HFFc6 (cell line): ENCODE data around the gene SERPINA3. TPM values are rescaled to one million over a fixed set of nuclear protein-coding genes. Genes with fewer than 3 reads are reported as not detected.

Source experiments
- DNase-seq: peaks from one replicate; pipeline ENCODE4 v3.0.0-alpha.2; 2018
- H3K27ac Mint-ChIP-seq: 2 replicates; pipeline ENCODE4 v1.8.0; 2020; ENCODE audit warnings: mild to moderate bottlenecking, mixed read lengths
- H3K27me3 Mint-ChIP-seq: 2 replicates; pipeline ENCODE4 v1.8.0; 2021; ENCODE audit warnings: mild to moderate bottlenecking, moderate library complexity, mixed read lengths; ENCODE audit not compliant: insufficient read depth
- H3K36me3 Mint-ChIP-seq: 2 replicates; pipeline ENCODE4 v1.8.0; 2021; ENCODE audit warnings: low read depth, mixed read lengths
- H3K4me1 Mint-ChIP-seq: 2 replicates; pipeline ENCODE4 v1.8.0; 2020; ENCODE audit warnings: low read depth, mixed read lengths
- H3K4me3 Mint-ChIP-seq: 2 replicates; pipeline ENCODE4 v1.8.0; 2020; ENCODE audit warnings: mild to moderate bottlenecking, moderate library complexity, mixed read lengths
- H3K9me3 Mint-ChIP-seq: 2 replicates; pipeline ENCODE4 v1.8.0; 2020; ENCODE audit warnings: mild to moderate bottlenecking, mixed read lengths
- total RNA-seq, 6 experiments: library from RNA; stranded (reverse); fragmentation: NEBNext Ultra II Directional; extraction: Animal tissue kit (Norgen Biotek cat#: 25700); gene quantifications; 2 replicates in 1 of 6; 3 replicates in 5 of 6; pipeline ENCODE4 v1.2.3, GENCODE V29; 2021
- TF ChIP-seq, protein P1 (sequence below): fragments of 200-600 bp; sonication (generic); IDR thresholded peaks from 2 replicates; pipeline ENCODE4 v1.5.0; 2021; ENCODE audit warnings: antibody characterized with exemption, mild to moderate bottlenecking

Gene SERPINA3
- total RNA-seq, 6 experiments from 2014 or later: not detected

DNA sequence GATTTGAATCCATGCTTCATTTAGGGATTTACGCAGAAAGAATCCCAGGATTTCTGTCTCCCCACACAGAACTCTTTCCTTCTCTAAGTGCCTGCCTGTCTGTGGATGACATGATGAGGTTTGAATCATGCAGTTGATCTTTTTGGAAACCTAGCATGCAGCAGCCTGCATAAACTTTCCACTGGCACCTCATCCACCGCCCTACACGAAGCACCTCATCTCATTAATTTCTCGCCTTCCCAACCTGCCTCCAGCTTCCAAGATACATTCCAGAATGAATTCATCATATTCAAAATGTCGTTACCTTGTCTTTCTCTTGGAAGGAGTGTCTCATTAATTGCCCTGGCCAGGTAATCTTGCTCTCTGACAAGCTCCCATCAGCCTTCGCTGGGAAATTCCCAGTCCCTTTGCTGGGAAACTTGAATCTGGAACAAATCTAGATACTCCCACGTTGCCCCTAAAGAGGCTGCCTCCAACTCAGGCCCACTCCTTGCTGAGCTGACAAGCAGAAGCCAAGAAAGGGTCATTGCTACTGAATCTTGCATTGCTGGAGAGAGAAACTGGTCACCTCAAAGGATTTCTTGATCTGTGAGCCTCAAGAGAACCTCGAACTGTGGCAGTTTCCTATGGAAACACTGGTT, 48.2 kb downstream of the SERPINA3 start:
- DNase-seq: no peak
- Mint-ChIP-seq H3K27me3 (no peaks in the 10 kb centered on the region; the same call in 1 of the 2 replicates), H3K4me1 (no peaks in the 10 kb centered on the region), H3K36me3 (peaks cover 5% of the 10 kb centered on the region; the same call in 1 of the 2 replicates), H3K4me3 (no peak overlapping the region), H3K9me3 (peaks cover 56% of the 10 kb centered on the region), H3K27ac (no peak overlapping the region)
- TF ChIP-seq, protein P1, sequence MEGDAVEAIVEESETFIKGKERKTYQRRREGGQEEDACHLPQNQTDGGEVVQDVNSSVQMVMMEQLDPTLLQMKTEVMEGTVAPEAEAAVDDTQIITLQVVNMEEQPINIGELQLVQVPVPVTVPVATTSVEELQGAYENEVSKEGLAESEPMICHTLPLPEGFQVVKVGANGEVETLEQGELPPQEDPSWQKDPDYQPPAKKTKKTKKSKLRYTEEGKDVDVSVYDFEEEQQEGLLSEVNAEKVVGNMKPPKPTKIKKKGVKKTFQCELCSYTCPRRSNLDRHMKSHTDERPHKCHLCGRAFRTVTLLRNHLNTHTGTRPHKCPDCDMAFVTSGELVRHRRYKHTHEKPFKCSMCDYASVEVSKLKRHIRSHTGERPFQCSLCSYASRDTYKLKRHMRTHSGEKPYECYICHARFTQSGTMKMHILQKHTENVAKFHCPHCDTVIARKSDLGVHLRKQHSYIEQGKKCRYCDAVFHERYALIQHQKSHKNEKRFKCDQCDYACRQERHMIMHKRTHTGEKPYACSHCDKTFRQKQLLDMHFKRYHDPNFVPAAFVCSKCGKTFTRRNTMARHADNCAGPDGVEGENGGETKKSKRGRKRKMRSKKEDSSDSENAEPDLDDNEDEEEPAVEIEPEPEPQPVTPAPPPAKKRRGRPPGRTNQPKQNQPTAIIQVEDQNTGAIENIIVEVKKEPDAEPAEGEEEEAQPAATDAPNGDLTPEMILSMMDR: no peak

DNA sequence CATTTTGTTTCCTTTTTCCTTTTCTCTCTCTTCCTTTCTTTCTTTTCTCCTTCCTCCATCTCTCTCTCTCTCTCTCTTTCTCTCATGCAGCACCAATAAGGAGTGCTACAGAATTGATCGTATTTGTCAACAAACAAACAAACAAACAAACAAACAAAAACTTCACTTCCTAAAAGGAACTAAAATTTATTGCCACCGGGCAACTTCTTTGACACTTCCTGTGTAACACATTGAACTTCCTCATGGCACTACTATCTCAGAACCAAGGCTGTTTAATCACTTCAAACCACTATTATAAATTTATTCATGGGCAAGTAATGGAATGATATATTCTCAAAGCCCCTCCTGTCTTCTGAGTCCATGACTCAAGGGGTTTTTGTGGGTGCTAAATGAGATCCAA, 51.3 kb downstream of the SERPINA3 start:
- H3K4me3 Mint-ChIP-seq: no peak overlapping the region
- no peaks in the 10 kb centered on the region for H3K4me1 Mint-ChIP-seq
- H3K9me3 Mint-ChIP-seq: peaks cover 54% of the 10 kb centered on the region
- 0 out of 2 replicates have a peak, but pooled peaks cover 5% of the 10 kb centered on the region for H3K36me3 Mint-ChIP-seq
- H3K27me3 Mint-ChIP-seq: no peaks in the 10 kb centered on the region
- H3K27ac Mint-ChIP-seq: no peak overlapping the region
- no peak for DNase-seq
- TF ChIP-seq, protein P1: no peak

- DNase-seq: no peak
- H3K9me3 Mint-ChIP-seq: peaks cover 50% of the 10 kb centered on the region
- no peak overlapping the region for H3K4me3 Mint-ChIP-seq
- 0 out of 2 replicates have a peak, but pooled peaks cover 5% of the 10 kb centered on the region for H3K36me3 Mint-ChIP-seq
- H3K27me3 Mint-ChIP-seq: no peaks in the 10 kb centered on the region
- H3K27ac Mint-ChIP-seq: no peak overlapping the region
- H3K4me1 Mint-ChIP-seq: no peaks in the 10 kb centered on the region
- TF ChIP-seq, protein P1: no peak
These were observed 51.9 kb downstream of the SERPINA3 start for GRCh38 chr14:94663965-94664704.

GRCh38 chr14:94665121-94665520, 52.9 kb downstream of the SERPINA3 start:
- TF ChIP-seq, protein P1: no peak
- H3K27ac Mint-ChIP-seq: no peak overlapping the region
- DNase-seq: no peak
- H3K27me3 Mint-ChIP-seq: no peaks in the 10 kb centered on the region
- H3K4me1 Mint-ChIP-seq: no peaks in the 10 kb centered on the region
- H3K4me3 Mint-ChIP-seq: no peak overlapping the region
- H3K9me3 Mint-ChIP-seq: peaks cover 45% of the 10 kb centered on the region
- 0 out of 2 replicates have a peak, but pooled peaks cover 5% of the 10 kb centered on the region for H3K36me3 Mint-ChIP-seq

DNA sequence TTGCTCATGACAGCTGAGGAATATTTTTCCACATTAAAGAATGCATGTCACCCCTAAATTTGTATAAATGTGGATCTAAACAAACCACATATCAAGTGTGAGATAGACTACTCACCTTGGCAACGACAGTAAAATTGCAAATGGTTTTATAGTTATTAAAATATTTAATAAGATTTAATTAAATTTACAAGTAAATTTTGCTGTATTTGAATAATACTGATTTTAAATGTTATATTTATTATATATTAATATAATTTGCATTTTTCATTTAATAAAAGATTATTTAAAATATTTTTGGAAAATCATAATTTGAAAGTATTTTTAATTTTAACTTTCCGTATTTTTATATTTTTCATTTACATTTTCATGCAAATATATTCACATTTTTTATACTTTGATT, 53.4 kb downstream of the SERPINA3 start:
- Mint-ChIP-seq H3K4me1 (no peaks in the 10 kb centered on the region), H3K36me3 (0 out of 2 replicates have a peak, but pooled peaks cover 5% of the 10 kb centered on the region), H3K4me3 (no peak overlapping the region), H3K27ac (no peak overlapping the region), H3K27me3 (no peaks in the 10 kb centered on the region), H3K9me3 (peaks cover 42% of the 10 kb centered on the region)
- DNase-seq: no peak
- TF ChIP-seq, protein P1: no peak
